NB4 (cell line): Measurements from ENCODE around the gene CELF4.

Source experiments
- DNase-seq: peaks from one replicate; pipeline ENCODE4 v3.0.0; 2010; ENCODE audit warnings: low read depth
- H3K4me3 ChIP-seq: one replicate; pipeline ENCODE4 v1.5.1; 2011; ENCODE audit warnings: mild to moderate bottlenecking, low read depth, low read length, moderate library complexity
- CTCF ChIP-seq: IDR thresholded peaks from one replicate; pipeline ENCODE4 v1.5.1; 2012; ENCODE audit warnings: low read depth, low read length
- MAX ChIP-seq: IDR thresholded peaks from 2 replicates; pipeline ENCODE4 v1.6.1; 2011; ENCODE audit warnings: low read depth, low read length
- MYC ChIP-seq: IDR thresholded peaks from 2 replicates; pipeline ENCODE4 v1.6.1; 2011; ENCODE audit warnings: low read depth, low read length
- POLR2A ChIP-seq: IDR thresholded peaks from 2 replicates; pipeline ENCODE4 v1.6.1; 2011; ENCODE audit warnings: mild to moderate bottlenecking; ENCODE audit not compliant: insufficient read length; ENCODE audit errors: extremely low read depth

The CELF4 gene

DNA sequence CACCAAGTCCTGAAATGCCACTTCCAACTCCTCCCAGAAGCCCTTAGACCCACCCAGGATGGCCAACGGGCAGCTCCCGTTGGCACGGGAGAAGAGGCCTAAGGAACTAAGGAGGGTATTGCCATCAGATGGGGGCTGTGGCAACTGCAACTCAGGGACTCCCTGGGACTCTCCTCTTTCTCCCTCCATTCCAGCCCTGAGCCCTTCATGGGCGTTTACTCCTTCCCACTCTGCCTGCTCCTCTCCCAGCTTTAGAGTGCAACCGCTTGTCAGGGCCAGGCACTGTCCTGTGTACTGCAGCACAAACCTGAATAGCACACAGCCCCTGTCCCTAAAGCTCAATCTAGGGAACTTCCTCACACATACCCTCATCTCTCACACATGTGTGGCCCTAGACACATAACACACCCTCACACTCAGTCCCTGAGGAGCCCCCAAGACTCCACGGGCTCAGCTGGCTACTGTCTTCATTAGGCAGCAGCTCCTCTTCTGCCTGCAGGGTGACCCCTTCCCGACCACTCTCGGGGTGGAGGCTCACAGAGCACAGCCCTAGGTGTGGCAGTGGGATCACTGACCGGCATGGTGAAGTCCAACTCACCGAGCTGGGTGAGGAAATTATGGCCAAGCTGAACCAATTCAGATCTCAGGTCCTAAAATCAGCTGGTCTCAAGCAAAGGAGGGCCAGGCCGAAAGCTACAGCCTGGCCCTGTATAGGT is 316.3 kb downstream of the CELF4 start:
- no peak for TF ChIP-seq POLR2A
- TF ChIP-seq CTCF = no peak
- no peak for TF ChIP-seq MYC
- TF ChIP-seq MAX = no peak
- no peak overlapping the region for H3K4me3 ChIP-seq
- no peak for DNase-seq

DNA sequence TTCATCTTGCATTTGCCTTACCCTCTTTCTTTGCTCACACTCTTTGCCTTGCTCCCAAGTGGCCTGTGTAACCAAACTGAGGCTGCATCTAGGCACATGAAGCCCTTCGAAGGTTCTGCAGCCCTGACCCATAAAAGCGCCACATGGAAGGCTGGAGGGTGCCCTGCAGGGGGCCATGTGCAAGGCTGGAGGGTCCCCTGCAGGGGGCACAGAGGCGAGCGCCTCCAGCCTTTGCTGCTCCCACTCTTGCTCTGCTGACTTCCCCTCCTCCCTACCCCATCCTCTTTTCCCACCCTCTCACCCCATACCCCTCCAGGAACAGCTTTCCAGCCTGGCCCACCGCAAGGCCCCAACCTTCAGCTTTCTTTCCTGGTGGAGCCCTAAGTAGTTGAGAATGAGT is 317.3 kb downstream of the CELF4 start:
- no peak for DNase-seq
- H3K4me3 ChIP-seq = no peak overlapping the region
- TF ChIP-seq POLR2A (no peak), MYC (no peak)

DNA sequence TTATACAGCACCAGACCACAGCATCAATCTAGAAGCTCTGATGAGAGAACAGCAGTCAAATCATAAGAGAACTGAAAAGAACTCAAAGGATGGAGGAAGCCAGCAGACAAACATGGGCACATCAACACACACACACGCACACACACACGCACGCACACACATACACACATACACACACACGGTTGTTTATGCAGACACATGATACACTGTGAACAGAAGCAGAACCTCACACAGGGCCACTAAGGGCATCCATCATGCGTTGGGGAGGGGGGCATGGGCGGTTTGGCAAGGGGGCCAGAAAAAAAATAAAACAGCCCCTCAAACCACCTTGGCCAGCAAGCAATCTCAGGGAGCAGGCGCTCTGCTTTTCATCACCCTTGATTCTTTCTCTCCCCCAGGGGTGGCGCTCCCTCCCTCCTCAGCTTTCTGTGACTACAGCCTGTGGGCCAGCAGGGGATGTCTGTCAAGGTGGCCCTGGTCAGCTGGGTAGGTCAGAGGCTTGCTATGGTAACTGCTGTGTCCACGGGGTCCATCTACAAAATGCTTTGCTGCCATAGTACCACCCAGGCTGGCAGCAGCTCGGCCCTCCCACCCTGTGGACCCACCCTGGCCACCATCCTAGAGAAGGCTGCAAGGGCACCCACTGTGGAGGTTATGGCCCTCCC is 318.0 kb downstream of the CELF4 start:
- H3K4me3 ChIP-seq = no peak overlapping the region
- no peak for DNase-seq
- no peak for TF ChIP-seq MYC
- TF ChIP-seq CTCF = no peak
- TF ChIP-seq POLR2A = no peak
- no peak for TF ChIP-seq MAX

- TF ChIP-seq MYC (no peak), MAX (no peak), CTCF (no peak), POLR2A (no peak)
- no peak overlapping the region for H3K4me3 ChIP-seq
These were observed 318.7 kb downstream of the CELF4 start for GRCh38 chr18:37246779-37247340.

GRCh38 chr18:37244618-37245017 is 321.0 kb downstream of the CELF4 start:
- no peak overlapping the region for H3K4me3 ChIP-seq
- no peak for DNase-seq
- TF ChIP-seq POLR2A = no peak

More at GRCh38 chr18:37246779-37247340, 318.7 kb downstream of the CELF4 start:
- no peak for DNase-seq

DNA sequence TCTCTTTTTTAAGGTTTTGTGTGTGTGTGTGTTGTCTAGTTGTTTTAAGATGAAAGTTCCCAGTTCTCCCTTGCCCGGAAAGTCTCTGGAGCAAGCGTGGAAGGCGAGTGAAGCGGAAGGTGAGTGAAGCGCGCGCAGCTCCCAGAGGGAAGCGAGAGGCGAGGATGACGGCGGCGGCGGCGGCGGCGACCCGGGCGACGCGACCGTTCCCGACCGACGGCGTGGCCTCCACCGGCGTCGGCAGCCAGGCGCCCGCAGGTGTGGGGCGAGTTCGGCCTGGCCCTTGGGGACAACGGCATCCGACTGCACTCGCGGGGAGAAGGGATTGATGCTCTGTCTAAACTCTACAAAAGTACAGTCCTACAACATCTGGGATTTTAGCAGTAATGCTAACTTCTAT is 321.9 kb downstream of the CELF4 start:
- no peak for TF ChIP-seq MYC
- TF ChIP-seq POLR2A = no peak
- no peak for TF ChIP-seq MAX
- TF ChIP-seq CTCF = no peak
- no peak for DNase-seq
- no peak overlapping the region for H3K4me3 ChIP-seq
